Heart right ventricle (tissue), 16 donors: ENCODE data around the gene H2AZ2. TPM values are rescaled to one million over a fixed set of nuclear protein-coding genes. Genes with fewer than 3 reads are reported as not detected.

ENCODE experiments used
- ATAC-seq, 8 donors: fragments of 200-7000 bp; cut with Tn5 transposase; one replicate each; pipeline ENCODE4 v1.9.1; 2020; ENCODE audit warnings: mild to moderate bottlenecking in 8 of 8, moderate library complexity in 8 of 8, moderate number of reproducible peaks in 1 of 8
- DNase-seq, 2 donors: peaks; one replicate each; pipeline ENCODE4 v3.0.0-alpha.2; 2020
- H3K27ac ChIP-seq, 10 donors: fragments of 200-600 bp; sonication (generic) in 2 of 10; one replicate each; pipeline versions ENCODE4 v1.5.0 to v1.8.0; 2020 to 2022; ENCODE audit warnings: mild to moderate bottlenecking in 3 of 10
- H3K27me3 ChIP-seq, 7 donors: fragments of 200-600 bp; one replicate each; pipeline ENCODE4 v1.8.0; 2021 to 2022; ENCODE audit warnings: mild to moderate bottlenecking in 2 of 7
- H3K36me3 ChIP-seq, 9 donors: fragments of 200-600 bp; sonication (generic) in 1 of 9; one replicate each; pipeline versions ENCODE4 v1.5.0 to v1.8.0; 2020 to 2022; ENCODE audit warnings: mild to moderate bottlenecking in 2 of 9
- H3K4me1 ChIP-seq, 9 donors: fragments of 200-600 bp; sonication (generic) in 1 of 9; one replicate each; pipeline versions ENCODE4 v1.5.0 to v1.8.0; 2020 to 2022; ENCODE audit warnings: mild to moderate bottlenecking in 4 of 9
- H3K4me3 ChIP-seq, 10 donors: fragments of 200-600 bp; sonication (generic) in 2 of 10; one replicate each; pipeline versions ENCODE4 v1.5.0 to v1.8.0; 2020 to 2022; ENCODE audit warnings: mild to moderate bottlenecking in 7 of 10, moderate library complexity in 2 of 10
- H3K9me3 ChIP-seq, 11 donors: fragments of 200-600 bp in 10 of 11; sonication (generic) in 2 of 11; one replicate each; pipeline versions ENCODE4 v1.5.0 to v1.8.0; 2013 to 2022; ENCODE audit warnings: mild to moderate bottlenecking in 2 of 11, control low read depth in 1 of 11, moderate library complexity in 1 of 11
- CTCF ChIP-seq, 9 donors: fragments of 200-600 bp; sonication (generic) in 2 of 9; IDR thresholded peaks; one replicate each; pipeline versions ENCODE4 v1.5.0 to v1.8.0; 2021 to 2022; ENCODE audit warnings: antibody characterized with exemption in 9 of 9, mild to moderate bottlenecking in 5 of 9, moderate library complexity in 1 of 9
- whole genome bisulfite sequencing, 2 donors: extraction: QIAGEN DNeasy Blood & Tissue Kit; methylation state at CpG; one replicate each; pipeline ENCODE4 v1.1.7; 2013; ENCODE audit warnings: inconsistent platforms in 1 of 2; 5-methylcytosine and 5-hydroxymethylcytosine counted together
- intact Hi-C, 10 donors: fragments of 100-400 bp; cut with DNase I; formaldehyde crosslinking; loops; one replicate each; pipeline versions ENCODE4 v1.11.1 to v1.14.2; 2022
- polyA plus RNA-seq, 2 donors: library from polyadenylated mRNA; stranded (reverse); fragments of 200-250 nt; gene quantifications; one replicate each; pipeline ENCODE4 v1.2.3, GENCODE V29; 2013
- total RNA-seq, 10 donors: library from RNA; stranded (reverse); fragmentation: NEBNext Ultra II Directional in 3 of 10; extraction: Animal tissue kit (Norgen Biotek cat#: 25700) in 3 of 10; gene quantifications; one replicate each; pipeline versions ENCODE4 v1.2.1 to v1.2.4, GENCODE V29; 2021 to 2023
- donor health status: Arrhythmogenic right ventricular cardiomyopathy.
- donor health status: ischemic (EF 13 %, LVEDD 7.1; RV severe dilation, severe dysfunction).
- donor health status: healthy with polysubstance abuse.
- donor health status: DM: no; HTN: yes; CAD: no.
- donor health status: DM: no; HTN: no; CAD: no.
- donor health status: ischemic (EF 25% LVEDD 6.9; RV normal size, moderate dysfunction).
- donor health status: ischemic (EF 25% LVEDD 5.7; RV mildly dilated, moderate dysfunction).
- donor health status: healthy.
- donor health status: DM: yes; HTN: yes; CAD: no.
- donor health status: Ischemic cardiomyopathy.
- donor health status: ischemic (EF 35%, LVEDD 5.7; RV mildly dilated, moderate dysfunction).
- donor health status: nonischemic (EF 11% LVEDD 7.7; RV severe dilation, severe dysfunction).
- donor health status: DM: yes; HTN: yes; CAD: no.
- donor health status: PGD.
- donor health status: ischemic (EF 29% LVEDD 5.4; RV normal size, mild dysfunction).
- donor health status: nonischemic (EF 23%, LVEDD 6.1; RV moderate dilation, normal function).

H2AZ2 gene
- total and polyA plus RNA-seq, 12 donors = 109 to 280 (median 257) TPM

GRCh38 chr7:44797329-44798258 is 50.3 kb downstream of the H2AZ2 start:
- TF ChIP-seq CTCF (IDR thresholded peaks at IDR 0.05) = peak in 8 of 9 donors; percentile 22 to 65 (median 54)
- peak; percentile 77 to 92 (median 87) for ATAC-seq
- intact Hi-C loops = loop anchor here in 7 of 10 donors (1.0 to 10.0 kb wide), 9 partner anchors 35 to 191 kb away; partner anchors contain the start of genes H2AZ2 (in 4 of the 7), ZMIZ2 (in 2 of the 7) and OGDH (in 1 of the 7)

GRCh38 chr7:44796504-44797328 is 51.2 kb downstream of the H2AZ2 start, which contains the start of gene PPIA:
PPIA (plus strand) TSS chr7:44796681; CDS start chr7:44796725, 44 bp downstream.
- H3K36me3 ChIP-seq = peaks cover 0 to 35% (median 19%) of the 10 kb centered on the region in 9 donors
- H3K9me3 ChIP-seq = no peaks in the 10 kb centered on the region
- DNase-seq (peak; percentile 99), ATAC-seq (peak; percentile 93 to 96 (median 94))
- H3K4me1 ChIP-seq = peaks cover 0 to 38% (median 27%) of the 10 kb centered on the region in 9 donors
- H3K4me3 ChIP-seq = peak within 1 kb of the TSS; percentile 50 to 86 (median 82)
- 0 to 1% methylated on average over 86 to 99 of the region's 99 CpGs for WGBS, 2 donors
- peak within 1 kb of the TSS; percentile 97 to 100 (median 100) for H3K27ac ChIP-seq
- no peaks in the 10 kb centered on the region for H3K27me3 ChIP-seq
- no peak for TF ChIP-seq CTCF (IDR thresholded peaks at IDR 0.05)
- intact Hi-C loops = loop anchor here in 7 of 10 donors (1.0 to 10.0 kb wide), 10 partner anchors 34 to 190 kb away; partner anchors contain the start of genes H2AZ2 (in 4 of the 7), ZMIZ2 (in 3 of the 7) and OGDH (in 1 of the 7)

More at GRCh38 chr7:44797329-44798258, 50.3 kb downstream of the H2AZ2 start:
- Histone ChIP-seq H3K4me3 (peak overlapping the region; percentile 50 to 86 (median 82)), H3K27me3 (no peaks in the 10 kb centered on the region), H3K4me1 (peaks cover 0 to 38% (median 27%) of the 10 kb centered on the region in 9 donors), H3K27ac (peak overlapping the region; percentile 97 to 100 (median 100)), H3K36me3 (peaks cover 0 to 44% (median 28%) of the 10 kb centered on the region in 9 donors), H3K9me3 (no peaks in the 10 kb centered on the region)
- DNase-seq = peak; percentile 86 to 93
- WGBS, 2 donors = 4 to 5% methylated on average over 26 of the region's 26 CpGs

- ATAC-seq = peak in 6 of 8 donors; percentile 0 to 9 (median 2)
- TF ChIP-seq CTCF (IDR thresholded peaks at IDR 0.05) = no peak
- H3K27me3 ChIP-seq = no peaks in the 10 kb centered on the region
Measured at GRCh38 chr7:44796034-44796503, 51.8 kb downstream of the H2AZ2 start.

More at GRCh38 chr7:44796034-44796503, 51.8 kb downstream of the H2AZ2 start:
- 1% methylated on average over 58 to 59 of the region's 59 CpGs for WGBS, 2 donors
- H3K36me3 ChIP-seq = peaks cover 0 to 29% (median 16%) of the 10 kb centered on the region in 9 donors
- intact Hi-C loops = loop anchor here in 7 of 10 donors (1.0 to 10.0 kb wide), 9 partner anchors 34 to 51 kb away; partner anchors contain the start of genes H2AZ2 (in 4 of the 7) and ZMIZ2 (in 3 of the 7)
- H3K4me1 ChIP-seq = peaks cover 0 to 38% (median 27%) of the 10 kb centered on the region in 9 donors
- H3K27ac ChIP-seq = peak overlapping the region; percentile 97 to 100 (median 100)
- peak overlapping the region; percentile 50 to 86 (median 82) for H3K4me3 ChIP-seq
- H3K9me3 ChIP-seq = no peaks in the 10 kb centered on the region
- DNase-seq = no peak
